NCI-H1105 (cell line): ENCODE results near the gene CLASP1.
A peak's percentile ranks its signal among the peaks of the same experiment; 100 is the strongest.
"Not testable (repeated sequence)": the region's sequence is repeated elsewhere in the genome, so short reads cannot be mapped to it uniquely, and the experiment has no call there.

ENCODE experiments used
- DNase-seq: peaks from one replicate; lab custom pipeline; 2025; lab: John Stamatoyannopoulos, UW

Gene CLASP1

DNA sequence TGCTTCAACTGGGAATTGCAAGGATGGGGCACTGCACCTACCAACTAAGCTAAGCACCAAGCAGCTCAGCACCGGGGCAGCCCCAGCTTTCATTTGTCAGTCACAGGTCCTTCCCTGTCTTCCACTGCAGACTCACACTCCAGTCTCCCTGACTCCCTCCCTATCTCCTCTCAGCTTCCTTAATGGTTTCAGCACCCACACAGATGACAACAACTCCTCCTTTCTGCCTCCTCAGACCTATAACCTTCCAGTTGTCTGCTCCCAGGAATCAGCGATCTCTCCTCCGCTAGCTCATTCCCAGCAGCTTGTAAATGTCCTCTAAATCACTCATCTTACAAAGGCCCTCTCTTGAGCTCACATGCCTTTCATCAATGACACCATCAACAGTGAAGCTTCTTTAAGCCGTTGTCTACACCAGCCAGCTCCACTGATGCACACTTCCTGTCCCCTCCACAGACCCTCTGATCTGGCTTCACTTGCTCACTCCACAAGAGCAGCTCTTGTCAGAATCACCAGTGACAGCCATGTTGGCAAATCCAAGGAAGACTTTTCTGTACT, 32.1 kb downstream of the CLASP1 start:
- DNase-seq: no peak

DNA sequence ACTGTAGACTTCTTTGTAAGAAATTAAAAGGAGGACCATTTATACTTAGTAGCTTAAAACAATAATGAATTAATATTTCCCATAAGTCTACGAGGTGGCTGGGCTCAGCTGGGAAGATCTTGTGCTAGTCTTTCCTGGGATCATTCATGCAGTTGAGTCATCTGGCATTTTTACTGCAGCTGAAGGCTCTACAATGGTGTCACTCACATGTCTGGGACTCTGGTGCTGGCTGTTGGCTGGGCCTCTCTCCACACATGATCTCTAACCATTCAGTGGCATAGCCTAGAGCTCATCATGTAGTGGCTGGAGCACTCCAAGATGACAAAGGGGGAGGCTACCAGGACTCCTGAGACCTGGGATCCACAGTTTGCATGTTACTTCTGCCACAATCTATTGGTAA, 35.5 kb downstream of the CLASP1 start:
- DNase-seq: no peak

- DNase-seq: no peak
Observed at GRCh38 chr2:121613152-121613551, 36.1 kb downstream of the CLASP1 start.

DNA sequence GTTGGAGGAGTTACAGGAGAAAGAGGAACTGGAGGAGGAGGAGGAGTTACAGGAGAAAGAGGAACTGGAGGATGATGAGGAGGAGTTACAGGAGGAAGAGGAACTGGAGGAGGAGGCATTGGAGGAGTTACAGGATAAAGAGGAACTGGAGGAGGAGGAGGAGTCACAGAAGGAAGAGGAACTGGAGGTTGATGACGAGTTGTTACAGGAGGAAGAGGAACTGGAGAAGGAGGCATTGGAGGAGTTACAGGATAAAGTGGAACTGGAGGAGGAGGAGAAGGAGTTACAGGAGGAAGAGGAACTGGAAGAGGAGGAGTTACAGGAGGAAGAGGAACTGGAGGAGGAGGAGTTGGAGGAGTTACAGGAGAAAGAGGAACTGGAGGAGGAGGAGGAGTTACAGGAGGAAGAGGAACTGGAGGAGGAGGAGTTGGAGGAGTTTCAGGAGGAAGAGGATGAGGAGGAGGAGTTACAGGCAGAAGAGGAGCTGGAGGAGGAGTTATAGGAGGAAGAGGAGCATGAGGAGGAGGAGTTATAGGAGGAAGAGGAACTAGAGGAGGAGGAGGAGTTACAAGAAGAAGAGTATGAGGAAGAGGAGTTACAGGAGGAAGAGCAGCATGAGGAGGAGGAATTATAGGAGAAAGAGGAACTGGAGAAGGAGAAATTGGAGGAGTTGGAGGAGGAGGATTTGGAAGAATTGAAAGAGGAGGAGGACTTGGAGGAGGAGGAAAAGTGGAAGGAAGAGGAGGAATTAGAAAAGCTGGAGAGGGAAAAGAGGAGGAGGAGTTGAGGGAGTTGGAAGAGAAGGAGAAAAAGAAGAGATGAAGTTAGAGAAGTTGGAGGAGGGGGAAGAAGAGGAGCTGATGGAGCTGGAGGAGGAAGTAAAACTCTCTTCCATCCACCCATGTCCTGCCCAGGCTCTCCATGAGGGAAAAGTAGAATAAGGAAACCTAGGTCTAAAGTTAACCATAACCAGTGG, 37.2 kb downstream of the CLASP1 start:
- no peak for DNase-seq

- not testable (repeated sequence) for DNase-seq
Observed at GRCh38 chr2:121611048-121611649, 38.1 kb downstream of the CLASP1 start.

DNA sequence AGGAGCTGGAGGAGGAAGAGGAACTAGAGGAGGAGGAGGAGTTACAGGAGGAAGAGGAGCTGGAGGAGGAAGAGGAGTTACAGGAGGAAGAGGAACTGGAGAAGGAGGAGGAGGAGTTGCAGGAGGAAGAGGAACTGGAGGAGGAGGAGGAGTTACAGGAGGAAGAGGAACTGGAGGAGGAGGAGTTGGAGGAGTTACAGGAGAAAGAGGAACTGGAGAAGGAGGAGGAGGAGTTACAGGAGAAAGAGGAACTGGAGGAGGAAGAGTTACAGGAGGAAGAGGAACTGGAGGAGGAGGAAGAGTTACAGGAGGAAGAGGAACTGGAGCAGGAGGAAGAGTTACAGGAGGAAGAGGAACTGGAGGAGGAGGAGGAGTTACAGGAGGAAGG, 38.8 kb downstream of the CLASP1 start:
- not testable (repeated sequence) for DNase-seq

DNA sequence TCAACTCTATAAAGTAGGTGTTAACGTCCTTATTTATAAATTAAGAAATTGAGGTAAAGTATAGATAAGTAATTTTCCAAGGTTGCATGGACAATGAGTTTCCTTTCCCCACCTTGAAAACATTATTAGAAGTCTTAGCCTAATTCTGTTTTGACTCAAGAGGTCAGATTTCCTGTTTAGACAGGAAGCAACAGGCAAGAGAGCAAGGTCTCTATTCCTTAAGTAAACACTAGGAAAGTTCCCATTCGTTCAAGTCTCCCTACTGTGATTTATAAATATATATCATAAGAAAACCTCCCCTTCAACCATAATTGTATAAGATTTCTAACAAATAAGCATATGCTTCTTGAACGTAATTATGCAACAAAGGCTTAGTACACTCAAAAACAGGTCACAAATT, 40.3 kb downstream of the CLASP1 start:
- DNase-seq: no peak

DNA sequence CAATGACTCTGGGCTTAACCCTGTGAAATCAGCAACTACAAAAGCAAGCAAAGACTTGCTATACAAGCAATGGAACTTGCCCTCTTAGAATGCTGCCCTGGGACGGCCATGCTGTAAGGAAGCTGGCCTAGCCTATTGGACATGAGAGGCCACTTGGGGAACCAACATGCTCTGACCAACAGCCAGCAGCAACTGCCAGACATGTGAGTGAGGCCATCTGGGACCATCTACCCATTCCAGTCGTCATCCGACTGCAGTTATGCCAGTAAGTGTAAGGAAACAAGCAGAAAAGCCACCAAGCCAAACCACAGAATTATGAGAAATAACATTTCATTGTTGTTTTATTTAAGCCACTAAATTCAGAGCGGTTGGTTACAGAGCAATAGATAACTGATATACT, 40.9 kb downstream of the CLASP1 start:
- no peak for DNase-seq

- no peak for DNase-seq
Observed at GRCh38 chr2:121605820-121606733, 43.2 kb downstream of the CLASP1 start.

DNA sequence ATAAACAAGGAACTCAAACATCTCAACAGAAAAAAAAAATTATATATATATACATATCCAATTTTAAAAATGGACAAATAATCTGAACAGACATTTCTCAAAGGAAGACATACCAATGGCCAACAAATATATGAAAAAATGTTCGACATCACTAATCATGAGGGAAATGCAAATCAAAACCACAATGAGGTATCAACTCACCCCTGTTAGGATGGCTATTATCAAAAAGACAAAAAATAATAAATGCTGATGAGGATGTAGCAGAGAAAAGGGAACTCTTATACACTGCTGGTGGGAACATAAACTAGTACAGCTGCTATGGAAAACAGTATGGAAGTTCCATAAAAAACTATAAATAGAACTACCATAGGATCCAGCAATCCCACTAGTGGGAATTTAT, 46.1 kb downstream of the CLASP1 start:
- no peak for DNase-seq

DNA sequence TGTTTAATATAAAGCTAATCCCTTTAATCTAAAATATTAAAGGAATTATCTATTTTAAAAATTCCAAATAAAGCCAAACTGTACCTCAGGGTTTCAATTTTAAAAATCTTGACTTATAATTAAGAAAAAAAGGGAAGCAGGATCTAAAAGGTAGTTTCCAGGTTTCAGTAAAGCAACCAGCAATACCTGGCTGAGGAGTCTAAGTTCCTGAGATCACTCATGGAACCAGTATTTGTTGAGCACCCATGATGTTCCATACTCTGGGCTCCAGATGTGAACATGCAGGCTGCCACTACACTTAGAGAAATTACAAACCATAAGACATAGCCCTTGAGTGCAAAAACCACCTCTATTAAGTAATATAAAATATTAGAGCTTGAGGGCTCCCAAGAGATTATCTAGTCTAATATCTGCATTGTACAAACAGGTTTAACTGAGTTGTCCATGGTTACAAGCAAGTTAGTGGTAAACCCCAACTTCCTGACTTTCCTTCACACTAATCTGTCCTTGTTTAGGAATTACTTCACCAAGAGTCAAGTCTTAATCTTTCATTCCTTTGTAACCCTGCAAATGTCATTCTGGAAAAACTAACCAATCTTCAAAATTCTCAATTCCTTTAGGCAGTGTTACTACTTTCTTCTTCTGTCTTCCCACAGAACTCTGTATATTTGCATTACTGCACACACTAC, 49.2 kb downstream of the CLASP1 start:
- no peak for DNase-seq

DNA sequence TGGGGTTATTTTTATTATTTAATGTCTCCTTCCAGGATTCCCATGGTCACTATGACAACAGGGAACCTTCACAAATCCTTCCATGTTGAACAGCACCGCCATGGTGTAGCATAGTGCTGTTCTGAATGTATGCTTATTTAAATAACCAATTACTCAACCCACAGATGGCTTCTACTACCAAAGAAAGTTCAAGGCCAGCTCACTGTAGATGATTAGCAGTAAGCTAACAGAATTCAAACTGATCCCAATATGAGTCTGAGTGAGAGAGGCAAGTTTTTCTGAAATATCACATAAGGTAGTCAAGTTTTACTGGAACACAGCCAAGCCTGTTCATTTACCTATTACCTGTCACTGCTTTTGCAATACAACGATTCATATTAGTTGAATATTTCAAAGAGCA, 51.2 kb downstream of the CLASP1 start:
- no peak for DNase-seq

DNA sequence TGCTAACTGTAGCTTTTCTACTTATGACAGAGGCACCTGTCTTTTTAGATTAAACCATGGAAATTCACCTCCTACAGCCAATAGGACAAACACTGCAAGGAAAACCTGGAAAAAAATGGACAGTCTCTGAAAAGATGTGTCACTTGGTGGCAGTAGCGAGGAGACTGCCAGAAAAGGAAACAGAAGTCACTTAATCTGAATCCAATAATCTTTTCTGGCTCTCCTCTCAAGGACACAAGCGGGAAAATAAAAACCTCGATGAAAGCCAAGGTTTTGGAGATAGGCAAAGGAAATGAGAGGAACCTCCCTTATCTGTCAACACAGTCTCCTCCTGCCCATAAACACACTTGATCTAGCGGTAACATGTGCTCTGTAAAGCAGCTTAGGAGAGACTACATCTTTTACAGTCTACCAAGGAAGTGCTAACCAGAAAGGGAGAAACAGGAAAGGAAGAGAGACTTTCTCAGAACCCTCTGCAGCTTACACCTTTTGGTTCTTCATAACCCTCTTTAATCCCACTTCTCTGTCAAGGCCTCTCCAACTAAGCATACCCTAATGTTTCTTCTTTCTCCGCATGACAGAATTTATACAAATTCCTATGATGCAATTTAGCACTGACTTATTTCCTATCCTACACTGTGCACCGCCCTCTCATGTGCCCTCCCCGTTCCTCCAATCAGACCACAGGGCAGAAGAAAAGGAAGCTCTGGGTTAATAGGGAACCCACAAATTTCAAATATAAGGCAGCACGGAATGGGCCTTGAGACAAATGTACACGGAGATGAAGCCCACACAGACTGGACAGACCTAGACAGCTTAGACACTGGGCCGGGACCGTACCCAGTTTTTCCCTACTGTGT, 52.8 kb downstream of the CLASP1 start:
- no peak for DNase-seq

GRCh38 chr2:121595012-121595891, 54.0 kb downstream of the CLASP1 start:
- peak; percentile 63 for DNase-seq

GRCh38 chr2:121591199-121591598, 58.1 kb downstream of the CLASP1 start:
- DNase-seq: no peak

- no peak for DNase-seq
Observed at GRCh38 chr2:121588357-121588756, 60.9 kb downstream of the CLASP1 start.

DNA sequence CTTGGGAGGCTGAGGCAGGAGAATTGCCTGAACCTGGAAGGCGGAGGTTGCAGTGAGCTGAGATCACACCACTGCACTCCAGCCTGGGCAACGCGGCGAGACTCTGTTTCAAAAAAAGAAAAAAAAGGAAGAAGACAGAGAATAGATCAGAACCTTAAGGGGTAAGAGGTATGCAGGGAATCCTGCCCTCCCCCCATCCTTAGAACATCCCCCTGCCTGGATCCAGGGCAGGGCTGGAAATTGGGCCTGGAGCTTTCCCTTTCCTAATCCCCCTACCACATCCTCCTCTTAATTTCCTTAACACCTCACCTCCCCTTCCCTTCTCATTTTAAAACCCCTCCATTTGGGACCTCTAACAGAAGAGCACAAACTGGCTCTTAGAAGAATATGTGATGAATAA, 62.1 kb downstream of the CLASP1 start:
- DNase-seq: no peak

DNA sequence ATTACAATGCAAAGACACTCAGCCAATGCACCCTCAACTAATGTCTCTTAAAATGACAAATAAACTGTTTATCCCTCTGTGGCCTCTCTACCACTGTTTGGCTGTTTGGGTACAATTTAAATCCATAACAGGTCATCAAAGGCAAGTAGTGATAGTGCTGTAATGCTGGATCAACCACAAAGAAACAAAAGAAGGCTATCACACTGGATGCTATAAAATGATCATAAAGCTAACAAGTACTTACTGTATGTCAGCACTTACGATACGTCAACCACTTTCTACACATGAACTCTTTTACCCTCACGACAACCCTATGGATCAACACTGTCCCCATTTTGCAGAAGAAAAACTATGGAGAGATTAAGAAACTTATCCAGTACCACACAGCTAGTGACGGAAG, 64.5 kb downstream of the CLASP1 start:
- no peak for DNase-seq

DNA sequence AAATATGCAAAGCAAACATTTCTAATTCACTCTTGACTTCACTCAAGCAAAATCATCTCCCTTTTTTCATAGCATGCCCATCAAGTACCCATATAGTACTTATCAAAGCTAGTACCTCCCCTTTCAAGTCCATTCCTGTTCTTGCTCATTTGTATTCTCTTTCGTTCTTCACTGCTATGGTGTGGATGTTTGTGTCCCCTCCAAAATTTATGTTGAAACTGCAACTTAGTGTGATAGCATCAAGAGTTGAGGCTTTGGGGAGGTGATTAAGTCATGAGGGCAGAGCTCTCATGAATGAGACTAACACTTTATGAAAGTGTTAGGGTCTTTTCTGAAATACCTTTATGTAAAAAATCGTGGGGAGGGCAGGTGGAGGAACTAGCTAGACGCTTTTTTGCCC, 65.7 kb downstream of the CLASP1 start:
- DNase-seq: no peak

GRCh38 chr2:121582272-121582671, 67.0 kb downstream of the CLASP1 start:
- DNase-seq: no peak
